ENCODE data around the gene LPCAT1. TPM values are rescaled to one million over a fixed set of nuclear protein-coding genes. Genes with fewer than 3 reads are reported as not detected.
"Not testable (repeated sequence)": the region's sequence is repeated elsewhere in the genome, so short reads cannot be mapped to it uniquely, and the experiment has no call there.

LPCAT1 gene
- total RNA-seq, 8 experiments from 2014 or later, result 16.8 to 39.2 (median 29.8) TPM

DNA sequence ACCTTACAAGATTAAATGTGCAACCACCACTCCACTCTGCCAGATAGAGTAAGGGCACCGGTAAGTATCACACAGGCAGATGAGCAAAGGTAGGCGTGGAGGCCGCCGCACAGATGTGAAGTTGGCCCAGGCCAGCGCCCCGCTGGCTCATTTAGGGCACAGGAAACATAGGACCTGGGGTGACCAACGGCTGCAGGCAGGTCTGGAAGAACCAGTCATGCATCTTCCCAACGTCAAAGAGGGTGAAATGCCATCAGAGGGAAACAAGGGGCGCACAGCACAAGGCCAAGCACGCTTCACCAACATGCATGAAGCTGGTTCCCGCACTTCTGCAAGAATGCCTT, 46.8 kb downstream of the LPCAT1 start:
- Histone ChIP-seq H3K27ac (no peak overlapping the region), H3K4me3 (no peak overlapping the region), H3K4me1 (replicated peaks in 1 of 2) (no peaks in the 10 kb centered on the region)
- ATAC-seq (replicated peaks in 6 of 8), result peak in 1 of 8 experiments; percentile 4
- in situ Hi-C loops (cut with MboI; ENCODE audit: low pct_unique_long_range_greater_than_20kb in 2 of 9, low sequenced_read_pairs in 9 of 9, unreplicated experiment in 9 of 9), result loop anchor here in 1 of 9 experiments (25.0 kb wide), 1 partner anchor 160 kb away; no protein-coding TSS in a partner anchor
- WGBS, 10 experiments, result 90 to 100% (median 95%) methylated on average over 1 to 4 of the region's 11 CpGs; no CpG with 5 or more reads in 5 of the 10 experiments

DNA sequence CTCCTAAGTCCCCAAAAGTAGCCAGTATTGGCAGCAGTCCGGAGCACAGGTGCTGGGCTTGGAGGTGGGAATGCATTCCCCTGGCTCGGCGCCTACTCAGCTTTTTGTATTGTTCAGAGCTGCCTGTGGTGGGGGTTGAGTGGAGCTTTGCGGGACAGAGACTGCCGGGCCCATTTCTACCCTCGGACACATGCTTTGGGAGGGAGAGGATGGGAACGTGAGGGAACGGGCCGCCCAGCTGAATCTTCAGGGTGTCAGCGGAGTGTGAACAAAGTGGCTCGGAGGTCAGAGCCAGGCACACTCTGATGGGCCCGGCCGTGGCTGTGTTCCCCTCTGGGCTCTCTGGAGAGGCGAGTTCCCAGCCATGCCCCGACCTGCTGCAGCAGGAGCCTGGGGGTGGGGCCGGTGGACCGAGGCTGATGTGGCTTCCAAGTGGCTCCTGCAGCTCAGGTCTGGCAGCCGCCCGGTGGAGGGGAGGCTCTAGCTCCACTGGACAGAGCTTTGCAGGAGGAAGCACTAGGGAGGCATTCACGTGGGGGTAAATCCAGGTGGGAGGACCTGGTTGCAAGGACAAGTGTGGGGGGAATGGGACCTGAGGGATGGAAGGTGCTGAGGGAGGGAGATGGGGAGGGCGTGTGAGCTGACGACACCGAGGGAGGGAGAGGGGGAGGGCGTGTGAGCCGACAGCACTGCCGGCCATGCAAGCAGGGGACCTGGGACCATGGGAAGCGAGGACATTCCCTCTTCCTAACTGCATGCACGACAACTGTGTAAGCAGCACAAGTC, 47.4 kb downstream of the LPCAT1 start:
- WGBS, 10 experiments, result 90 to 100% (median 100%) methylated on average over 1 to 6 of the region's 28 CpGs; no CpG with 5 or more reads in 7 of the 10 experiments
- in situ Hi-C loops (cut with MboI; ENCODE audit: low pct_unique_long_range_greater_than_20kb in 2 of 9, low sequenced_read_pairs in 9 of 9, unreplicated experiment in 9 of 9), result loop anchor here in 1 of 9 experiments (25.0 kb wide), 1 partner anchor 161 kb away; no protein-coding TSS in a partner anchor
- Histone ChIP-seq H3K27ac (no peak overlapping the region), H3K4me1 (replicated peaks in 1 of 2) (no peaks in the 10 kb centered on the region), H3K4me3 (no peak overlapping the region)
- ATAC-seq (replicated peaks in 6 of 8), result peak in 2 of 8 experiments; percentile 7 to 23

DNA sequence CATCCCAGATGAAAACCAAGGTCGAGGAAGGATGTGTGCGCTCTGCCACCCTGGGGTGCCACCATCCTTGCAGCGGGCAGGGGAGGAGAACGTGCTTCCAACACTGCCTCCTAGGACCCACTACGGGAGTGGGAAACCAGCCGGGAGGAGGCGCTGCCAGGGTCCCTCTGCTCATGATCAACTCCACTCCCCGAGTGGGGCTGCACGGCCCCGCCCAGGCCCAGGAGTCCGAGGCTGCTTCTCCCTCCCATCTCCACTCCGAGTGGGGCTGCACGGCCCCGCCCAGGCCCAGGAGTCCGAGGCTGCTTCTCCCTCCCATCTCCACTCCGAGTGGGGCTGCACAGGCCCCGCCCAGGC, 48.2 kb downstream of the LPCAT1 start:
- H3K27ac ChIP-seq; ATAC-seq (replicated peaks in 6 of 8); H3K4me3 ChIP-seq; H3K4me1 ChIP-seq (replicated peaks in 1 of 2): not testable (repeated sequence)
- WGBS, 10 experiments, result 100% methylated on average over 2 of the region's 17 CpGs; no CpG with 5 or more reads in 9 of the 10 experiments
- in situ Hi-C loops (cut with MboI; ENCODE audit: low pct_unique_long_range_greater_than_20kb in 2 of 9, low sequenced_read_pairs in 9 of 9, unreplicated experiment in 9 of 9), result loop anchor here in 1 of 9 experiments (25.0 kb wide), 1 partner anchor 162 kb away; no protein-coding TSS in a partner anchor

DNA sequence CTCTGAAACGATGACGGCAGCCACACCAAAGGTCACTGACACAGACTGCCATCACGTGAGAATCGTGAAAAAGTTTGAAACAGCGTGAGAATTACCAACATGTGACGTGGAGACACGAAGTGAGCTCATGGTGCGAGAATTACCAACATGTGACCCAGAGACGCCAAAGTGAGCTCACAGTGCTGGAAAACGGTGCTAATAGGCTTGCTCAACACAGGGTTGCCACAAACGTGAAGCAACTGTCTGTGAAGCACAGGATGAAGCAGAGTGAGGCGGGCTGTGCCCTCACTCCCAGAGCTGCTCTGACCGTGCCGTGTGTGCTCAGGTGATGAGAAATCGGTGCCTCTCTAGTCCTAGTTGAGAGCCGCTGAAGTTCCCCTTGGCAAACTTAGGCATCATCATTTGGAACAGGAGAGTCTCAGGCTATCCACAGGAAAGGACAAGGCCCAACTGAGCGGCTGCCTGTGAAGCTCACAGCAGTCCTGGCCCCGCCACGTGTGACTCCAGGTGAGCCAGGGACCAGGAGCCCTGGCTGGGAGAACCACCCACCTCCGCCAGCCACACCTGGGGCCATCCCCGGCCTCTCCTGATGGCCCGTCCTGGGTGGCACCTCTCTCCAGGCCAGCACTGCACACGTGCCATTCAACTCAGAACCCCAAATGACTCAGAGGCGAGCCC, 48.8 kb downstream of the LPCAT1 start:
- Histone ChIP-seq H3K4me1 (replicated peaks in 1 of 2) (no peaks in the 10 kb centered on the region), H3K4me3 (no peak overlapping the region), H3K27ac (no peak overlapping the region)
- in situ Hi-C loops (cut with MboI; ENCODE audit: low pct_unique_long_range_greater_than_20kb in 2 of 9, low sequenced_read_pairs in 9 of 9, unreplicated experiment in 9 of 9), result loop anchor here in 1 of 9 experiments (25.0 kb wide), 1 partner anchor 162 kb away; no protein-coding TSS in a partner anchor
- WGBS, 10 experiments, result 47 to 100% (median 91%) methylated on average over 1 to 9 of the region's 24 CpGs; no CpG with 5 or more reads in 2 of the 10 experiments
- no peak for ATAC-seq (replicated peaks in 6 of 8)

DNA sequence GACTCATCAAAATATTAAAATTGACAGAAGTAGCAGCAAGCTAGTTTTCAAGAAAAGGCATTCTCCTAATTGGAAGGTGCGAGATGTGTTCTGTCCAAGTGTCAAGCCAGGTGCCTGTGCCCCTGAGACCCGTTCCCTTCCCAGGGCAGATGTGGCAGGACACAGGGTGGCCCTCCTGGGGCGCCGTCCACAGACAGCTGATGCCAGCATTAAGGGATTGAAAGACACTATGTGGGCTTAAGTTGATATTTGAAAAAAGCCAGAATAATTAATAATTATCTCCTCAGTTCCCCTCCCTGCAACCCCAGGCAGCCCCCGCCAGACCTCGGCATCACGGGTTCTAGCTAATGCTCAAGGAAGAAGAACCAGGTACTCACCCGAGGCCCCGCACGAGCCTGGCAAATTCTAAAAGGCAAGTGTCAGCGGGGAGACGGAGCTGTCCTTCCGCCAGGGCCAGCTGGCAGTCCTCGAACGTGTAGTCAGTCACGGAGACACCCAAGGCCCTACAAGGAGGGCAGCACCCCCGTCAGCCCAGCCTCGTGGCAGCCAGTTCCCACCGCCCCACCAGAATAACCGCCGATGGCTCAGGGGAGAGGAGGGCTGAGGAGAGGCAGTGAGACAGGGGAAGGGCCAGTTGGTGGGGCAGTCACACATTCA, 49.4 kb downstream of the LPCAT1 start:
- Histone ChIP-seq H3K27ac (no peak overlapping the region), H3K4me3 (no peak overlapping the region), H3K4me1 (replicated peaks in 1 of 2) (peaks cover 0 to 2% of the 10 kb centered on the region in 2 donors)
- WGBS, 10 experiments, result 83 to 100% (median 100%) methylated on average over 1 to 4 of the region's 21 CpGs; no CpG with 5 or more reads in 5 of the 10 experiments
- ATAC-seq (replicated peaks in 6 of 8), result no peak
- in situ Hi-C loops (cut with MboI; ENCODE audit: low pct_unique_long_range_greater_than_20kb in 2 of 9, low sequenced_read_pairs in 9 of 9, unreplicated experiment in 9 of 9), result no loop called here

DNA sequence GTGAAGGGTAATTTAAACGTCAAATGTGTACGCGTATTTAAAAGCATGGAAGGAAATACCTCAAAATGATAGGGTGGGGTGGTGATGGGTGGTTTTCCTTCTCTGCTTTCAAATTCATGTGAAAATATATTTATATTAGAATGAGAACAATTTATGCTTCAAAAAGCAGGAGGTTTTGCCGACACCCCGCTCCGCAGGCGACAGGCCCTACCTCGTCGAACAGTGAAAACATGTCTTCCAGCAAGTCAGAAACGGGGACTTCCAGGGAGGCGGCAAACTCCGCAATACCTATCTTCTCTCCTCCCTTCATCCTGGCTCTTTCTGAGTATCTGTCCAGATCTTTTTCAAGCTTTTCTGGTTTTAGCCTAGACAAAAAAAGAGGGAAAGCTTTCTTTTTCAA, 50.0 kb downstream of the LPCAT1 start:
- no peak for ATAC-seq (replicated peaks in 6 of 8)
- 87 to 100% (median 98%) methylated on average over 1 to 12 of the region's 12 CpGs for WGBS, 10 experiments
- Histone ChIP-seq H3K4me3 (no peak overlapping the region), H3K27ac (no peak overlapping the region), H3K4me1 (replicated peaks in 1 of 2) (peaks cover 0 to 2% of the 10 kb centered on the region in 2 donors)
- in situ Hi-C loops (cut with MboI; ENCODE audit: low pct_unique_long_range_greater_than_20kb in 2 of 9, low sequenced_read_pairs in 9 of 9, unreplicated experiment in 9 of 9), result no loop called here

DNA sequence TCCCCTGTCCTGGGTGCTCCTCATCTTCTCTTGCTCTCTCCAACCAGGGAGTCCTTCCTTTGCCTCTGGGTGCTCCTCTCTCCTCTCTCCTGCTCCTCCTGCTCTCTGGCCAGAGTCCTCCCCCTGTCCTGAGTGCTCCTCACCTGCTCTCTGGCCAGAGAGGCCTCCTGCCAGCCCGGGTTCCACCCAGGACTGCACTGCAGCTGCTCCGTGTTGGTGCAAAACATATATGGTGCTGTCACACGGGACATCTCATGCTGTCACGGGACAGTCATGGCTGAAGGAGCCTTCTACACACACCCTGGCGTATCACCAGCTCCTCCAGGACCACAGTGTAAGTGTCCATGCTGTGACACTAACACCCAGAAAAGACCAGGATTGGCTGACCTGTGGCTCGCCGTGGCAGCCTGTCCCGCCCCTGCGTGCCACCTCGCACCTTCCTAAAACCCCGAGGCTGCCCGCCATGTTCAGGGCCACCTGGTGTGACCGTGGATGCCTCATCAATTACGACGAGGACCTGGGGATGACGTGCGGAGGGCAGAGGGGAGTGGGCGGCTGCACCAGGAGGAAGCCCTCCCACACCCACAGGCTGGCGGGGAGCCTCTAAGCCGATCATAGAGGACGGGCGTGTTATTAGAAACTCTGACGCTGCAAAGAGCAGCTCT, 50.7 kb downstream of the LPCAT1 start:
- 80 to 93% (median 89%) methylated on average over 2 to 10 of the region's 23 CpGs; no CpG with 5 or more reads in 4 of the 10 experiments for WGBS, 10 experiments
- Histone ChIP-seq H3K4me3 (no peak overlapping the region), H3K27ac (no peak overlapping the region), H3K4me1 (replicated peaks in 1 of 2) (peaks cover 0 to 2% of the 10 kb centered on the region in 2 donors)
- no peak for ATAC-seq (replicated peaks in 6 of 8)
- in situ Hi-C loops (cut with MboI; ENCODE audit: low pct_unique_long_range_greater_than_20kb in 2 of 9, low sequenced_read_pairs in 9 of 9, unreplicated experiment in 9 of 9), result no loop called here

DNA sequence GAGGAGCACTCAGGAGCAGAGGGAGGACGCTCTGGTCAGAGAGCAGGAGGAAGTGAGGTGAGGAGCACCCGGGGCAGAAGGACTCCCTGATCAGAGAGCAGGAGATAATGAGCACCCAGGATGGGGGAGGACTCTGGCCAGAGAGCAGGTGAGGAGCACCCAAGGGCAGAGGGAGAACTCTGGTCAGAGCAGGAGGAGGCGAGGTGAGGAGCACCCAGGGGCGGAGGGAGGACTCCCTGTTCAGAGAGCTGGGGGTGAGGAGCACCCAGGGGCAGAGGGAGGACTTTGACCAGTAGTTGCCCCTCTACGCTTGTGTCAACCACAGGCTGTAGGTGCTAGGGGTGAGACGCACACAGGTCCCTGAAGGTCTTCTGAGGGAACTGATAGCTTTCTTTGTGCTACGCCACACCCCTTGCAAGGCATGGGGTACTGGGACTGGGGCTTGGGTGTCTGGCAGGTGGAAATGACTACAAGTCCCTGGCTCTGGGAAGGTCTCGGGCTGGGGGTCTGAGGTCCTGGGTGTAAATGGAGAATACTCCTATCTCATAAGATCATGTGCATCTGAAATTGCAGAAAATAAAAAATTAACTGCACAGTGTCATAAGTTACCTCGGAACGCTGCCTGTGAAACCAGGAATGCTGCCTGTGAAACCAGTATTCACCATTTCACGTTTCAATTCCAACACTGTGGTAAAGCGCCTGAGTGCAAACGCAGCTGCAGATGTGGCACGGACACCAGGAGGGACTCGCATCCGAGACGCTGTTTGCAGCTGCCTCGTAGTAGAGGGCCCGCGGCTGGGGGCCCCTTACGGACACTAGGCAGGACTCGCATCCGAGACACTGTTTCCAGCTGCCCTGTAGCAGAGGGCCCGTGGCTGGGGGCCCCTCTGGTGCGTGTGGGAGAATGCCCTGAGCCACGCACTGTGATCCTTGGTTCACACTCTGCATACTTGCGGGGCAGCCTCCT, 51.5 kb downstream of the LPCAT1 start:
- WGBS, 10 experiments, result 76 to 100% (median 97%) methylated on average over 1 to 11 of the region's 27 CpGs; no CpG with 5 or more reads in 3 of the 10 experiments
- Histone ChIP-seq H3K4me3 (no peak overlapping the region), H3K4me1 (replicated peaks in 1 of 2) (peaks cover 0 to 2% of the 10 kb centered on the region in 2 donors), H3K27ac (no peak overlapping the region)
- in situ Hi-C loops (cut with MboI; ENCODE audit: low pct_unique_long_range_greater_than_20kb in 2 of 9, low sequenced_read_pairs in 9 of 9, unreplicated experiment in 9 of 9), result no loop called here
- no peak for ATAC-seq (replicated peaks in 6 of 8)

DNA sequence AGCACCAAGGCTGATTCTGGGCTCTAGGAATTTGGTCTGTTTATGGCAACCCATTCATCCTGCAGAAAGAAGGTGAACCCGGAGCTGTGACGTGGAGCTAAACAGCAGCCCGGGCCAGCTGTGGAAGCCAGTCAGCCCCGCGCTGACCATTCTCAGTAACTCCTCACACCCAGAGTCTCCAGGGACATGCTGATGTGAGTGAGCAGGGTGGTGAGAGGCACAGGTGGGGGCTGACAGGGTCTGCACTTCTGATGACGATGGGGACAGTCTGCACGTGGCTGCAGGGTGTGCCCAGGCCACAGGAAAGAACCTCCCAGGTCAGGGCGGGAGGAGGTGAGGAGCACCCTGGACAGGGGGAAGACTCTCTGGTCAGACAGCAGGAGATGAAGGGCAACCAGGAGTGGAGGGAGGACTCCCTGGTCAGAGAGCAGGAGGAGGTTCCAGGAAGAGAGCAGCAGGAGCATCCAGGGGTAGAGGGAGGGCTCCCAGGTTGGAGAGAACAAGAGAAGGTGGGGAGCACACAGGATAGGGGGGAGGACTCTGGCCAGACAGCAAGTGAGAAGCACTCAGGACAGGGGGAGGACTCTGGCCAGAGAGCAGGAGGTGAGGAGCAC, 52.4 kb downstream of the LPCAT1 start:
- H3K4me3 ChIP-seq, result no peak overlapping the region
- WGBS, 10 experiments, result 80 to 97% (median 90%) methylated on average over 1 to 6 of the region's 8 CpGs; no CpG with 5 or more reads in 6 of the 10 experiments
- peaks cover 0 to 2% of the 10 kb centered on the region in 2 donors for H3K4me1 ChIP-seq (replicated peaks in 1 of 2)
- no peak for ATAC-seq (replicated peaks in 6 of 8)
- in situ Hi-C loops (cut with MboI; ENCODE audit: low pct_unique_long_range_greater_than_20kb in 2 of 9, low sequenced_read_pairs in 9 of 9, unreplicated experiment in 9 of 9), result no loop called here
- H3K27ac ChIP-seq, result no peak overlapping the region

DNA sequence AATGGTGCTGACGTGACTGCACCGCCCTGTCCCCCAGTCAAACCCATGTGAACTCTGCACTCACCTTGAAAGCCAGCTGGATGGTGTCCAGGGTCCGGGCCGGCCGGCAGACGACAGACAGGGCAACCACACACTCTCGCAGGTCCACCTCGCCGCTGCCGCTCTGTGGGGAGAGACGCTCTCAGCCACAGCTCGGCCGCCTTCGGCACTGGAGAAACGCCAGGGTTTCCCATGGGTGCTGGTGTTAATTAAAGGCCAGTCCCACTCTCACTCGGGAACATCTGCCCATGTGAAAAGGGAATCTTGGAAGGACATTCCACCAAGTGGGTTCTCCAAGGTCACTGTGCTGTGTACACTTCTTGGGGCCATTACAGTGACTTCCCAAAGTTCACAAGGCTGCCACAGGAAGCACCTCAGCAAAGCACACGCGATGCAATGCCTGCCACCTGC, 53.0 kb downstream of the LPCAT1 start:
- ATAC-seq (replicated peaks in 6 of 8), result no peak
- WGBS, 10 experiments, result 59 to 91% (median 88%) methylated on average over 4 to 10 of the region's 18 CpGs; no CpG with 5 or more reads in 3 of the 10 experiments
- Histone ChIP-seq H3K27ac (no peak overlapping the region), H3K4me1 (replicated peaks in 1 of 2) (peaks cover 0 to 2% of the 10 kb centered on the region in 2 donors), H3K4me3 (no peak overlapping the region)
- in situ Hi-C loops (cut with MboI; ENCODE audit: low pct_unique_long_range_greater_than_20kb in 2 of 9, low sequenced_read_pairs in 9 of 9, unreplicated experiment in 9 of 9), result no loop called here

Measured in motor neuron (in vitro differentiated cells).